Measurements from ENCODE around the gene PHLDA2.

PHLDA2 gene

DNA sequence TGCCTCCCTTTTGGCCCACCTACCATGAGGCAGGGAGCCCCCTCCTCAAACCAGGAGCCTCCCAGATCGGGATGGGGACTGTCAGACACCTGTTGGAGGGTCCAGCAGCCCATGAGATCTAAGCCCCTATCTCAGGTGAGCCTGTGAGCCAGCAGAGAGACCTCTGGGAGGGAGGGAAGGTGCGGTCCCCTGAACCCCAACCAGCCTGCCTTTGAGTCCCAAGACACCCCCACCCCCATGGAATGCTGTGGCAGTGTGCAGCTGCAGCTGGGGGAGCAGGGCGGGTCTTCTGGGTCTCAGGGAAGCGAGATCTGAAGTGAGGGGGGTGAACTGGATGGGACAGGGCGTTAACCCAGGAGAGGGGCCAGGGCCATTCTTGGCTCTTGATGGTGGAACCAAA is 42.3 kb downstream of the PHLDA2 start:
- POLR2A ChIA-PET: interaction anchor here (1.2 to 5.8 kb wide), 2 partner anchors 187 to 353 kb away, joined by 4 to 30 read pairs; partner anchors contain the start of gene KCNQ1OT1

DNA sequence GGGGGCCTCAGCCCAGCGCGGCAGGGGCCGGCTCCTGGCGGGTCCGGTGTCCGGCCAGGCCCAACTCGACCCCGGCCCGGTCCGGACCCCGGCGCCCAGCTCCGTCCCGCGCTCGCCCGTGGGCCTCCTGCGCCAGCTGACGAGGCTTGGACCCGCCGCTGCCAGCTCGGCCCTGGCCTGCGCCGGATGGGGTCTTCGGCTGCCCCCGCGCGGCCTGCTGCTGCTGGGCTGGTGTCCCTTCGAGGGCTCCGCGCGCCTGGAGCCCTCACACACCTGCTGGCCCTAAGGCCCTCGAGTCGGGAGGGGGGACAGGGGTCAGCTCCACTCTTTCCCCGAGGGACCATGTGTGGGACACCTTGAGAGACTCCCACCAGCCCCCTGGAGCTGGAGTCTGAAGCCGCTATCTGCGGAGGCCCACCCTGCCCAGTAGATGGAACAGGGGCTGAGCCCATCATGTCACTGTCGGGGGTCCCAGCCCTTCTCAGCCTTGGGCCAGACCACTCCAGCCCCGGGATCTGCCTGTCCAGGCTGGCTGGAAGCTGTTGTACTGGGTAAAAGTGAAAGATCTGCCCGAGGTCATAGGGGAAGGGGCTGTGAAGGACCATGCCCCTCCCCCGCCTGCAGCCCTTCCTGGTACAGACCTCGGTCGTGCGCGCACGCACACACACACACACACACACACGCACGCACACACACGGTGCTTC is 42.9 kb downstream of the PHLDA2 start:
- Histone ChIP-seq H3K9me3 (ENCODE audit: control extremely low read depth in 1 of 5, control insufficient read depth in 4 of 5, insufficient read depth in 2 of 5, low read depth in 1 of 5, low read length in 4 of 5) (no peaks in the 10 kb centered on the region), H3K27ac (ENCODE audit: insufficient read depth in 1 of 2, low read depth in 1 of 2, low read length in 2 of 2, poor library complexity in 1 of 2, severe bottlenecking in 2 of 2) (no peak overlapping the region), H3K4me3 (ENCODE audit: control insufficient read depth in 1 of 7, extremely low read depth in 1 of 7, insufficient read depth in 4 of 7, low read depth in 2 of 7, low read length in 6 of 7) (peak overlapping the region in 2 of 7 experiments; percentile 50 to 59), H3K27me3 (replicated peaks in 2 of 5; ENCODE audit: control insufficient read depth in 4 of 5, insufficient read depth in 5 of 5, low read length in 4 of 5) (no peaks in the 10 kb centered on the region), H3K4me1 (ENCODE audit: control extremely low read depth in 1 of 4, control insufficient read depth in 4 of 4, insufficient read depth in 4 of 4, low read length in 3 of 4) (peaks cover 0 to 52% (median 40%) of the 10 kb centered on the region in 4 experiments), H3K36me3 (ENCODE audit: control insufficient read depth in 4 of 4, insufficient read depth in 4 of 4, low read length in 3 of 4) (peaks cover 0 to 2% (median 0%) of the 10 kb centered on the region in 4 experiments)
- DNase-seq: peak in 2 of 3 donors; percentile 52 to 63
- POLR2A ChIA-PET: interaction anchor here (1.5 to 5.8 kb wide), 2 partner anchors 60 to 352 kb away, joined by 4 to 30 read pairs; no protein-coding TSS in a partner anchor
- CTCF ChIA-PET: interaction anchor here (0.6 to 14.6 kb wide), 11 partner anchors 12 to 461 kb away, joined by 3 to 462 read pairs (median 4); no protein-coding TSS in a partner anchor
- 8% methylated on average over 37 of the region's 49 CpGs for WGBS (ENCODE audit: insufficient coverage)

More for the DNA sequence above, 42.3 kb downstream of the PHLDA2 start:
- Histone ChIP-seq H3K4me1 (ENCODE audit: control extremely low read depth in 1 of 4, control insufficient read depth in 4 of 4, insufficient read depth in 4 of 4, low read length in 3 of 4) (peaks cover 0 to 57% (median 45%) of the 10 kb centered on the region in 4 experiments), H3K36me3 (ENCODE audit: control insufficient read depth in 4 of 4, insufficient read depth in 4 of 4, low read length in 3 of 4) (peaks cover 0 to 2% (median 0%) of the 10 kb centered on the region in 4 experiments), H3K9me3 (ENCODE audit: control extremely low read depth in 1 of 5, control insufficient read depth in 4 of 5, insufficient read depth in 2 of 5, low read depth in 1 of 5, low read length in 4 of 5) (no peaks in the 10 kb centered on the region), H3K27me3 (replicated peaks in 2 of 5; ENCODE audit: control insufficient read depth in 4 of 5, insufficient read depth in 5 of 5, low read length in 4 of 5) (no peaks in the 10 kb centered on the region), H3K27ac (ENCODE audit: insufficient read depth in 1 of 2, low read depth in 1 of 2, low read length in 2 of 2, poor library complexity in 1 of 2, severe bottlenecking in 2 of 2) (no peak overlapping the region), H3K4me3 (ENCODE audit: control insufficient read depth in 1 of 7, extremely low read depth in 1 of 7, insufficient read depth in 4 of 7, low read depth in 2 of 7, low read length in 6 of 7) (no peak overlapping the region)
- 88% methylated on average over 4 of the region's 5 CpGs for WGBS (ENCODE audit: insufficient coverage)
- CTCF ChIA-PET: interaction anchor here (0.9 to 14.6 kb wide), 19 partner anchors 9 to 702 kb away, joined by 3 to 462 read pairs (median 5); partner anchors contain the start of gene PHLDA2
- DNase-seq: no peak

DNA sequence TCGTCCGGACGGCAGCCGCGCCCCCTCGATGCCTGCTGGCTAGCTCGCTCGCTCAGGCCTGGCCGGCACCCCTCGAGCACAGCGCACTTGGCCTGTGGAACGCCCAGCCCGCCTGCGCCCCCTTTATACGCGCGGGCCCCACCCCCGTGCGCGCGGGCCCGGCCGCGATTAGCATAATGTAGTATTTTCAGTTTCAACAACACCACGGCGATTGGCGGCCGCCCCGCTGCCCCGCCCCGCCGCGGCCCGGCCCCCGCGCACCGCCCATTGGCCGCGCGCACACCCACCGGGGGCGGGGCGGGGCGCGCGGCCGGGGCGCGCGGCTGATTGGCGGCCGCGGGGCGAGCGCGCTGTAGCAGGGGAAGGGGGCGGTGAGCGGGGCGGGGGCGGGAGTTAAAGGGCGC is 43.5 kb downstream of the PHLDA2 start, which contains the start of gene CDKN1C:
Gene CDKN1C (minus strand): TSS at position 98 of the 404 bp plus-strand sequence. CDS start 319 bp downstream, outside the sequence.
- Histone ChIP-seq H3K27ac (ENCODE audit: insufficient read depth in 1 of 2, low read depth in 1 of 2, low read length in 2 of 2, poor library complexity in 1 of 2, severe bottlenecking in 2 of 2) (no peak within 1 kb of the TSS), H3K36me3 (ENCODE audit: control insufficient read depth in 4 of 4, insufficient read depth in 4 of 4, low read length in 3 of 4) (peaks cover 0 to 2% (median 0%) of the 10 kb centered on the region in 4 experiments), H3K4me3 (ENCODE audit: control insufficient read depth in 1 of 7, extremely low read depth in 1 of 7, insufficient read depth in 4 of 7, low read depth in 2 of 7, low read length in 6 of 7) (peak within 1 kb of the TSS; percentile 56 to 79 (median 70)), H3K27me3 (replicated peaks in 2 of 5; ENCODE audit: control insufficient read depth in 4 of 5, insufficient read depth in 5 of 5, low read length in 4 of 5) (no peaks in the 10 kb centered on the region), H3K9me3 (ENCODE audit: control extremely low read depth in 1 of 5, control insufficient read depth in 4 of 5, insufficient read depth in 2 of 5, low read depth in 1 of 5, low read length in 4 of 5) (no peaks in the 10 kb centered on the region), H3K4me1 (ENCODE audit: control extremely low read depth in 1 of 4, control insufficient read depth in 4 of 4, insufficient read depth in 4 of 4, low read length in 3 of 4) (peaks cover 0 to 45% (median 34%) of the 10 kb centered on the region in 4 experiments)
- 0% methylated on average over 31 of the region's 61 CpGs for WGBS (ENCODE audit: insufficient coverage)
- ChIA-PET POLR2A (interaction anchor here (1.0 to 5.8 kb wide), 6 partner anchors 43 to 352 kb away, joined by 3 to 30 read pairs (median 4); partner anchors contain the start of genes KCNQ1OT1 and PHLDA2), CTCF (interaction anchor here (0.6 to 14.6 kb wide), 9 partner anchors 13 to 460 kb away, joined by 3 to 462 read pairs (median 3); no protein-coding TSS in a partner anchor)
- DNase-seq: peak; percentile 79 to 93 (median 91)

DNA sequence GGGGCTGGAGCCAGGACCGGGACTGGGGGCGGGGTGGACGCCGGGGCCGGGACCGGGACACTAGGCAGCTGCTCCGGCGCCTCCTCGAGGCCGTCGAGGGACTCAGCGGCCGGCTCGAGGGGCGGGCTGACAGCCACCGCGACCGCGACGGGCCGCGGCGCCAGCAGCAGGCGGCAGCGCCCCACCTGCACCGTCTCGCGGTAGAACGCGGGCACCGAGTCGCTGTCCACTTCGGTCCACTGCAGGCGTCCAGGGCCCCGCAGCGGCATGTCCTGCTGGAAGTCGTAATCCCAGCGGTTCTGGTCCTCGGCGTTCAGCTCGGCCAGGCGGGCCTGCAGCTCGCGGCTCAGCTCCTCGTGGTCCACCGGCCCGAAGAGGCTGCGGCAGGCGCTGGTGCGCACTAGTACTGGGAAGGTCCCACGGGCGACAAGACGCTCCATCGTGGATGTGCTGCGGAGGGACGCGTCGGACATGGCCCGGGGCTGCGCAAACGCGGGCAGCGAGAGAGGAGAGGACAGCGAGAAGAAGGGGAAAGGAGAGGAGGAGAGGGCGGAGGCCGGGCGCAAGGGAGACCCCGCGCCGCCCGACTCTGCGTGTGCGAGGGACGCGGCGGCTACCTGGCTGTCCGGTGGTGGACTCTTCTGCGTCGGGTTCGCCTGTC is 44.1 kb downstream of the PHLDA2 start:
- WGBS (ENCODE audit: insufficient coverage): under 1% methylated on average over 63 of the region's 80 CpGs
- no peaks in the 10 kb centered on the region for H3K9me3 ChIP-seq (ENCODE audit: control extremely low read depth in 1 of 5, control insufficient read depth in 4 of 5, insufficient read depth in 2 of 5, low read depth in 1 of 5, low read length in 4 of 5)
- POLR2A ChIA-PET: interaction anchor here (1.0 to 5.8 kb wide), 8 partner anchors 44 to 351 kb away, joined by 3 to 30 read pairs (median 4); partner anchors contain the start of genes KCNQ1OT1 and PHLDA2
- no peak overlapping the region for H3K27ac ChIP-seq (ENCODE audit: insufficient read depth in 1 of 2, low read depth in 1 of 2, low read length in 2 of 2, poor library complexity in 1 of 2, severe bottlenecking in 2 of 2)
- peak overlapping the region; percentile 35 to 79 (median 56) for H3K4me3 ChIP-seq (ENCODE audit: control insufficient read depth in 1 of 7, extremely low read depth in 1 of 7, insufficient read depth in 4 of 7, low read depth in 2 of 7, low read length in 6 of 7)
- no peaks in the 10 kb centered on the region for H3K27me3 ChIP-seq (replicated peaks in 2 of 5; ENCODE audit: control insufficient read depth in 4 of 5, insufficient read depth in 5 of 5, low read length in 4 of 5)
- H3K36me3 ChIP-seq (ENCODE audit: control insufficient read depth in 4 of 4, insufficient read depth in 4 of 4, low read length in 3 of 4): peaks cover 0 to 2% (median 0%) of the 10 kb centered on the region in 4 experiments
- peaks cover 0 to 41% (median 33%) of the 10 kb centered on the region in 4 experiments for H3K4me1 ChIP-seq (ENCODE audit: control extremely low read depth in 1 of 4, control insufficient read depth in 4 of 4, insufficient read depth in 4 of 4, low read length in 3 of 4)
- CTCF ChIA-PET: interaction anchor here (0.6 to 14.6 kb wide), 7 partner anchors 10 to 350 kb away, joined by 3 to 462 read pairs (median 4); no protein-coding TSS in a partner anchor
- DNase-seq: peak; percentile 51 to 71 (median 61)

DNA sequence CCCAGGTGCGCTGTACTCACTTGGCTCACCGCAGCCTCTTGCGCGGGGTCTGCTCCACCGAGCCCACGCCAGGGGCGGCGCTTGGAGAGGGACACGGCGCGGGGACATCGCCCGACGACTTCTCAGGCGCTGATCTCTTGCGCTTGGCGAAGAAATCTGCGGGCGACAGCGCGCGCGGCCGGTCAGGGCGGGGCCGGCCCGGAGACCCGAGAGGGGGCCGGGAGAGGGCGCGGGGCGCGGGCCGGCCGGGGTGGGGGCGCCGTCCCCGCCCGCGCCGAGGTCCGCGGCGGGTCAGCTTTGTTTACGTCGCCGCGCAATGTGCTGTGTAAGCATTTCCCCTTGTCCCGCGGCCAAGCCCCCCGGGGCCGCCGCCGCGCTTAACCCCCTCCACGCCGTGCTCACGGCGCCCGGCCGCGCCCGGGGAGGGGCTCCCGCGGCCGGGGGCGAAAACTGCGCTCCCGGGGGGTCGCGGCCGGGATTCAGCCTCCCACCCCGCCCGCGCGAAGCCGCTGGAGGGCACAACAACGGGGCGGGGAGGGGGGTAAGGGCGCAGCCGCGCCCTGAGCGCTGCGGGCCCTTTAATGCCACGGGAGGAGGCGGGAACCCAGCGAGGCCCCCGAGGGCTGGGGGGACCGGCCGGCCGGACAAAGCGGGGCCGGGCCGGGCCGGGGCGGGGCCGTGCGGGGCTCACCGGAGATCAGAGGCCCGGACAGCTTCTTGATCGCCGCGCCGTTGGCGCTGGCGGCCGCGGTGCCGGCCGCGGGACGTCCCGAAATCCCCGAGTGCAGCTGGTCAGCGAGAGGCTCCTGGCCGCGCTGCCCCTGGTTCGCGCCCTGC is 45.0 kb downstream of the PHLDA2 start:
- H3K9me3 ChIP-seq (ENCODE audit: control extremely low read depth in 1 of 5, control insufficient read depth in 4 of 5, insufficient read depth in 2 of 5, low read depth in 1 of 5, low read length in 4 of 5): no peaks in the 10 kb centered on the region
- H3K36me3 ChIP-seq (ENCODE audit: control insufficient read depth in 4 of 4, insufficient read depth in 4 of 4, low read length in 3 of 4): peaks cover 0 to 2% (median 0%) of the 10 kb centered on the region in 4 experiments
- no peaks in the 10 kb centered on the region for H3K27me3 ChIP-seq (replicated peaks in 2 of 5; ENCODE audit: control insufficient read depth in 4 of 5, insufficient read depth in 5 of 5, low read length in 4 of 5)
- under 1% methylated on average over 78 of the region's 119 CpGs for WGBS (ENCODE audit: insufficient coverage)
- ChIA-PET CTCF (interaction anchor here (1.0 to 14.6 kb wide), 8 partner anchors 65 to 349 kb away, joined by 3 to 462 read pairs (median 4); no protein-coding TSS in a partner anchor), POLR2A (interaction anchor here (0.6 to 5.8 kb wide), 7 partner anchors 12 to 604 kb away, joined by 3 to 30 read pairs (median 7); partner anchors contain the start of gene PHLDA2)
- H3K4me1 ChIP-seq (ENCODE audit: control extremely low read depth in 1 of 4, control insufficient read depth in 4 of 4, insufficient read depth in 4 of 4, low read length in 3 of 4): peaks cover 0 to 41% (median 33%) of the 10 kb centered on the region in 4 experiments
- H3K27ac ChIP-seq (ENCODE audit: insufficient read depth in 1 of 2, low read depth in 1 of 2, low read length in 2 of 2, poor library complexity in 1 of 2, severe bottlenecking in 2 of 2): no peak overlapping the region
- peak overlapping the region; percentile 56 to 74 (median 70) for H3K4me3 ChIP-seq (ENCODE audit: control insufficient read depth in 1 of 7, extremely low read depth in 1 of 7, insufficient read depth in 4 of 7, low read depth in 2 of 7, low read length in 6 of 7)
- peak in 2 of 3 donors; percentile 34 to 43 for DNase-seq

DNA sequence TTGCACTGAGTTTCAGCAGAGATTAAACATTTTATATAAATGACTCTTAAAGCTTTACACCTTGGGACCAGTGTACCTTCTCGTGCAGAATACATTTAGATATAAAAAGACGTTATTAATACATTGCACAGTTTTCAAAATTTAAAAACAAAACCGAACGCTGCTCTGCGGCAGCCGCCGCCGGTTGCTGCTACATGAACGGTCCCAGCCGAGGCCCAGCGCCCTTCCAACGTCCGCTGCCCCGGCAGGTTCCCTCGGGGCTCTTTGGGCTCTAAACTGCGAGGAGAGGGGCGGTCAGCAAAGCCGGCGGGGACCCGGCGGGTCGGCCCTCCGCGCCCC is 45.6 kb downstream of the PHLDA2 start:
- CTCF ChIA-PET: interaction anchor here (0.6 to 14.6 kb wide), 9 partner anchors 97 to 453 kb away, joined by 3 to 462 read pairs (median 3); no protein-coding TSS in a partner anchor
- peaks cover 0 to 2% (median 0%) of the 10 kb centered on the region in 4 experiments for H3K36me3 ChIP-seq (ENCODE audit: control insufficient read depth in 4 of 4, insufficient read depth in 4 of 4, low read length in 3 of 4)
- peaks cover 0 to 41% (median 33%) of the 10 kb centered on the region in 4 experiments for H3K4me1 ChIP-seq (ENCODE audit: control extremely low read depth in 1 of 4, control insufficient read depth in 4 of 4, insufficient read depth in 4 of 4, low read length in 3 of 4)
- peak overlapping the region; percentile 56 to 74 (median 70) for H3K4me3 ChIP-seq (ENCODE audit: control insufficient read depth in 1 of 7, extremely low read depth in 1 of 7, insufficient read depth in 4 of 7, low read depth in 2 of 7, low read length in 6 of 7)
- POLR2A ChIA-PET: interaction anchor here (0.6 to 5.8 kb wide), 5 partner anchors 13 to 603 kb away, joined by 3 to 30 read pairs (median 8); no protein-coding TSS in a partner anchor
- no peak overlapping the region for H3K27ac ChIP-seq (ENCODE audit: insufficient read depth in 1 of 2, low read depth in 1 of 2, low read length in 2 of 2, poor library complexity in 1 of 2, severe bottlenecking in 2 of 2)
- peak in 1 of 3 donors; percentile 13 for DNase-seq
- WGBS (ENCODE audit: insufficient coverage): 8% methylated on average over 23 of the region's 24 CpGs
- H3K27me3 ChIP-seq (replicated peaks in 2 of 5; ENCODE audit: control insufficient read depth in 4 of 5, insufficient read depth in 5 of 5, low read length in 4 of 5): no peaks in the 10 kb centered on the region
- H3K9me3 ChIP-seq (ENCODE audit: control extremely low read depth in 1 of 5, control insufficient read depth in 4 of 5, insufficient read depth in 2 of 5, low read depth in 1 of 5, low read length in 4 of 5): peaks cover 0 to 3% (median 0%) of the 10 kb centered on the region in 5 experiments
